SKM-1 (cell line): ENCODE data around the gene ANKRD1.
"Not testable (repeated sequence)": the region's sequence is repeated elsewhere in the genome, so short reads cannot be mapped to it uniquely, and the experiment has no call there.

Source experiments
- DNase-seq: peaks from one replicate; lab custom pipeline; 2025; ENCODE audit not compliant: unreplicated experiment; lab: John Stamatoyannopoulos, UW

ANKRD1 gene

GRCh38 chr10:90920986-90921666, at the start of gene ANKRD1:
Gene ANKRD1, minus strand, starts transcription at chr10:90921087. Its CDS starts 60 bp downstream, at chr10:90921027.
- no peak for DNase-seq

- no peak for DNase-seq
Observed at GRCh38 chr10:90969947-90970673, 49.2 kb upstream of the ANKRD1 start.

GRCh38 chr10:90969121-90969534, 48.2 kb upstream of the ANKRD1 start:
- DNase-seq: no peak

- DNase-seq: no peak
Observed at GRCh38 chr10:90968328-90969081, 47.6 kb upstream of the ANKRD1 start.

- no peak for DNase-seq
Observed at GRCh38 chr10:90967865-90968264, 47.0 kb upstream of the ANKRD1 start.

- DNase-seq: no peak
Observed at GRCh38 chr10:90966146-90966545, 45.3 kb upstream of the ANKRD1 start.

- no peak for DNase-seq
Observed at GRCh38 chr10:90965720-90966119, 44.8 kb upstream of the ANKRD1 start.

- DNase-seq: no peak
Observed at GRCh38 chr10:90964781-90965465, 44.0 kb upstream of the ANKRD1 start.

- DNase-seq: no peak
Observed at GRCh38 chr10:90963331-90963730, 42.4 kb upstream of the ANKRD1 start.

GRCh38 chr10:90960355-90960814, 39.5 kb upstream of the ANKRD1 start:
- no peak for DNase-seq

GRCh38 chr10:90959826-90960225, 38.9 kb upstream of the ANKRD1 start:
- DNase-seq: no peak

GRCh38 chr10:90958781-90959180, 37.9 kb upstream of the ANKRD1 start:
- no peak for DNase-seq

- DNase-seq: no peak
Observed at GRCh38 chr10:90947030-90947960, 26.4 kb upstream of the ANKRD1 start.

- DNase-seq: no peak
Observed at GRCh38 chr10:90945491-90946070, 24.7 kb upstream of the ANKRD1 start.

GRCh38 chr10:90944749-90945148, 23.9 kb upstream of the ANKRD1 start:
- DNase-seq: no peak

- not testable (repeated sequence) for DNase-seq
Observed at GRCh38 chr10:90942980-90943379, 22.1 kb upstream of the ANKRD1 start.

- no peak for DNase-seq
Observed at GRCh38 chr10:90939648-90940047, 18.8 kb upstream of the ANKRD1 start.

- DNase-seq: no peak
Observed at GRCh38 chr10:90939116-90939515, 18.2 kb upstream of the ANKRD1 start.

GRCh38 chr10:90937645-90938258, 16.9 kb upstream of the ANKRD1 start:
- no peak for DNase-seq
